ENCODE data around the gene PIK3CD. TPM values are rescaled to one million over a fixed set of nuclear protein-coding genes. Genes with fewer than 3 reads are reported as not detected.

PIK3CD gene
- total and polyA plus RNA-seq, 4 donors: 5.2 to 21.0 (median 11.7) TPM

- Histone ChIP-seq H3K27ac (ENCODE audit: low read depth in 1 of 2, low read length in 2 of 2) (no peak overlapping the region), H3K4me1 (ENCODE audit: control insufficient read depth in 1 of 2, insufficient read depth in 2 of 2, low read length in 2 of 2) (no peaks in the 10 kb centered on the region), H3K4me3 (ENCODE audit: low read length in 2 of 2) (peak overlapping the region in 1 of 2 donors; percentile 43), H3K36me3 (ENCODE audit: control insufficient read depth in 1 of 2, insufficient read depth in 2 of 2, low read length in 1 of 2) (no peaks in the 10 kb centered on the region), H3K9me3 (ENCODE audit: control insufficient read depth, low read length) (no peaks in the 10 kb centered on the region), H3K27me3 (ENCODE audit: control insufficient read depth in 1 of 2, insufficient read depth in 2 of 2, low read length in 1 of 2) (no peaks in the 10 kb centered on the region)
- WGBS, 2 donors: 27 to 28% methylated on average over 10 of the region's 10 CpGs
- intact Hi-C loops (cut with DNase I): no loop called here
- no peak for DNase-seq
- no peak for ATAC-seq (ENCODE audit: low FRiP score)
Observed at GRCh38 chr1:9651220-9651564, 339 bp upstream of the PIK3CD start.

DNA sequence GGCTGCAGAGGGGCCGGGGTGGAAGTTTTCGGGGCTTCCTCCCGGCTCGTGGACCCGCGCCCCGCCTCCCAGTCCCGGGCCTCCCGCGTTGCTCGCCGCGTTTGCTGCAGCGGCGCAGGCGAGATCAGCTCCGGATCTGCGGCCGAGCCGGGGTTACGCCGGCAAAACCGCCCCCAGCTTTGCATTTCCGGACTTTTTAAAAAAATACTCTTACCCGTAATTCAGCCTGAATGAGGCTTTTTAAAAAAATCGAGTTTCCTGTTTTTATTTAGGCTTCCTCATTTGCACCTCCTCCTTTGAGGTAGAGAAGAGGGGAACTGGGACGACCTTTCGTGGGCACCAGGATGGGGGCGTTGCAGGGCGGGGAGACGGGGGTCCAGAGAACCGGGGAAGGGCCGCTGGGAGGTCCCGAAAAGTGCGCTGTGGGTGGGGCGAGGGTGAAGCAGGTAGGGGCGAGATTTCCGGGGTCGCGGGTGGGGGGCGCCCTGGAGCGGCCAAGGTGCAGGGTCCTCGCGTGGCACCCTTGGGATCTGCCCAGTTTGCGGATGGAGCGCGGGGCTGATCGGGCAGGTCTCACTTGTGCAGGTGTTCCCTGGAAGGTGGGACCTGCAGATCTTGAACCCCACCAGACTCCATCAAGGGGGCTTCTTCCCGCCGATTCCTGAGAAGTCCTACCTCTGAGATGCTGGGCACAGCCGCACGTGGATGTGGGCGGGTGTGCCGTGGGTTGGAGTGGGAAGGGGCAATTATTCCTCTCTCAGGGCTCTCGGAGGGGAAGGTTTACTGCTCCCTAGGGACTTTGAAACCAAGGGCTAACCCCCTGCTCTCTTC lies 1.1 kb downstream of the PIK3CD start:
- Histone ChIP-seq H3K4me1 (ENCODE audit: control insufficient read depth in 1 of 2, insufficient read depth in 2 of 2, low read length in 2 of 2) (no peaks in the 10 kb centered on the region), H3K27ac (ENCODE audit: low read depth in 1 of 2, low read length in 2 of 2) (no peak overlapping the region), H3K27me3 (ENCODE audit: control insufficient read depth in 1 of 2, insufficient read depth in 2 of 2, low read length in 1 of 2) (no peaks in the 10 kb centered on the region), H3K4me3 (ENCODE audit: low read length in 2 of 2) (peak overlapping the region; percentile 18 to 43), H3K9me3 (ENCODE audit: control insufficient read depth, low read length) (no peaks in the 10 kb centered on the region), H3K36me3 (ENCODE audit: control insufficient read depth in 1 of 2, insufficient read depth in 2 of 2, low read length in 1 of 2) (no peaks in the 10 kb centered on the region)
- WGBS, 2 donors: 9 to 10% methylated on average over 53 to 55 of the region's 55 CpGs
- ATAC-seq (ENCODE audit: low FRiP score) (peak; percentile 5), DNase-seq (peak in 1 of 2 donors; percentile 77)
- intact Hi-C loops (cut with DNase I): no loop called here

DNA sequence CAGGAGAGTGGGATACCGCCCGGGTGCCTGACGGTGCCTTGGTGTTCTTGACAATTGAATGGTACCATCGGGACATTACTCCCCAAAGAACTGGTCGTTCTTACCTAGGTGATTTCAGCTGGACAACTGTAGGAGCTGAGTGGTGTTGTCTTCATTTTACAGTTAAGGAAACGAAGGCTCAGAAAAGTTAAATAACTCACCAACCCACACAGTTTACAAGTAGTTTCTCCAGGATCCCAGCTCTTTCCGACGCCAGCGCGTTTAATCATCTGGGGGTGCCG lies 1.6 kb downstream of the PIK3CD start:
- Histone ChIP-seq H3K27me3 (ENCODE audit: control insufficient read depth in 1 of 2, insufficient read depth in 2 of 2, low read length in 1 of 2) (no peaks in the 10 kb centered on the region), H3K36me3 (ENCODE audit: control insufficient read depth in 1 of 2, insufficient read depth in 2 of 2, low read length in 1 of 2) (no peaks in the 10 kb centered on the region), H3K9me3 (ENCODE audit: control insufficient read depth, low read length) (no peaks in the 10 kb centered on the region), H3K27ac (ENCODE audit: low read depth in 1 of 2, low read length in 2 of 2) (no peak overlapping the region), H3K4me3 (ENCODE audit: low read length in 2 of 2) (no peak overlapping the region), H3K4me1 (ENCODE audit: control insufficient read depth in 1 of 2, insufficient read depth in 2 of 2, low read length in 2 of 2) (no peaks in the 10 kb centered on the region)
- DNase-seq: no peak
- 33 to 38% methylated on average over 11 of the region's 11 CpGs for WGBS, 2 donors
- intact Hi-C loops (cut with DNase I): no loop called here
- ATAC-seq (ENCODE audit: low FRiP score): no peak

GRCh38 chr1:9653491-9654050 lies 2.0 kb downstream of the PIK3CD start:
- DNase-seq: no peak
- intact Hi-C loops (cut with DNase I): no loop called here
- no peak for ATAC-seq (ENCODE audit: low FRiP score)
- Histone ChIP-seq H3K4me3 (ENCODE audit: low read length in 2 of 2) (no peak overlapping the region), H3K27me3 (ENCODE audit: control insufficient read depth in 1 of 2, insufficient read depth in 2 of 2, low read length in 1 of 2) (no peaks in the 10 kb centered on the region), H3K4me1 (ENCODE audit: control insufficient read depth in 1 of 2, insufficient read depth in 2 of 2, low read length in 2 of 2) (no peaks in the 10 kb centered on the region), H3K36me3 (ENCODE audit: control insufficient read depth in 1 of 2, insufficient read depth in 2 of 2, low read length in 1 of 2) (no peaks in the 10 kb centered on the region), H3K9me3 (ENCODE audit: control insufficient read depth, low read length) (no peaks in the 10 kb centered on the region), H3K27ac (ENCODE audit: low read depth in 1 of 2, low read length in 2 of 2) (no peak overlapping the region)
- WGBS, 2 donors: 40 to 47% methylated on average over 10 of the region's 10 CpGs

DNA sequence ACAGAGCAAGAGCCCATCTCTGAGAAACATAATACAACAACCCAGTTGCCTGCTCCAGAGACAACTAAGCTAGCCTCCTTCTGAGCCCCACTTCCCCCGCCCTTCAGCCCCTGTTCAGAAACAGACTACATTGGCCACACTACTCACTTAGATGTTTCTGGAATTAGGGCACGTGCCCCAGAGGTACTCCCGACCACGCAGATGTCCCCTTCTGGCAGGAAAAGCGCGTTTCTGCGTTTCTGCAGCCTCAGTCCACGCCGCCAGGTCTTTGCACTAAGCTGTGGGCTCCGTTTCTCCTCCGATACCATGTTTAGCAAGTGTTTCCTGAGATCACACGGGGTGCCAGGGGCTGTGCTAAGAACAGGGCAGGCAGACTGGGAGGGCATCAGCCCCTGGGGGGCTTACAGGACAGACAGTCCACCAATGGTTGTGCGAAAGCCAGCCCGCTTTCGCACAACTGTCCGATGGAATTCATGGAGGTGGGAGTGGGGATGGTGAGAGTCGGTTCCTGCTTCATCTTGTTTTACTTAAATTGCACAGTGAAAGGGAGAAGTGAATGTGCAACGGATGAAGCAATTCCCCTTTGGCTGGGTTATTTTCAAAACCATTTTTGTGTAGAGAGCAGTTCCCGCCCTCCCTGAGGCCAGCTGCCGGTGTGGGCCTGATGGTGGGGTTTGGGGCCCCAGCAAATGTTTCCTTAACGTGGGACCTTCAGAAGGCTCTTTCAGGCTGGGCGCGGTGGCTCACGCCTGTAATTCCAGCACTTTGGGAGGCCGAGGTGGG lies 2.7 kb downstream of the PIK3CD start:
- no peak overlapping the region for H3K4me3 ChIP-seq (ENCODE audit: low read length in 2 of 2)
- no peak for ATAC-seq (ENCODE audit: low FRiP score)
- intact Hi-C loops (cut with DNase I): no loop called here
- 91 to 94% methylated on average over 25 of the region's 25 CpGs for WGBS, 2 donors
- H3K4me1 ChIP-seq (ENCODE audit: control insufficient read depth in 1 of 2, insufficient read depth in 2 of 2, low read length in 2 of 2): no peaks in the 10 kb centered on the region
- no peaks in the 10 kb centered on the region for H3K27me3 ChIP-seq (ENCODE audit: control insufficient read depth in 1 of 2, insufficient read depth in 2 of 2, low read length in 1 of 2)
- DNase-seq: no peak
- H3K27ac ChIP-seq (ENCODE audit: low read depth in 1 of 2, low read length in 2 of 2): no peak overlapping the region
- no peaks in the 10 kb centered on the region for H3K9me3 ChIP-seq (ENCODE audit: control insufficient read depth, low read length)
- no peaks in the 10 kb centered on the region for H3K36me3 ChIP-seq (ENCODE audit: control insufficient read depth in 1 of 2, insufficient read depth in 2 of 2, low read length in 1 of 2)

- intact Hi-C loops (cut with DNase I): no loop called here
- no peak overlapping the region for H3K27ac ChIP-seq (ENCODE audit: low read depth in 1 of 2, low read length in 2 of 2)
- no peaks in the 10 kb centered on the region for H3K27me3 ChIP-seq (ENCODE audit: control insufficient read depth in 1 of 2, insufficient read depth in 2 of 2, low read length in 1 of 2)
- no peaks in the 10 kb centered on the region for H3K36me3 ChIP-seq (ENCODE audit: control insufficient read depth in 1 of 2, insufficient read depth in 2 of 2, low read length in 1 of 2)
- WGBS, 2 donors: 82 to 83% methylated on average over 15 to 16 of the region's 16 CpGs
- no peak for ATAC-seq (ENCODE audit: low FRiP score)
- H3K4me1 ChIP-seq (ENCODE audit: control insufficient read depth in 1 of 2, insufficient read depth in 2 of 2, low read length in 2 of 2): no peaks in the 10 kb centered on the region
- no peaks in the 10 kb centered on the region for H3K9me3 ChIP-seq (ENCODE audit: control insufficient read depth, low read length)
- no peak for DNase-seq
- H3K4me3 ChIP-seq (ENCODE audit: low read length in 2 of 2): no peak overlapping the region
Observed at GRCh38 chr1:9654834-9655723, 3.5 kb downstream of the PIK3CD start.

GRCh38 chr1:9655836-9656235 lies 4.3 kb downstream of the PIK3CD start:
- intact Hi-C loops (cut with DNase I): no loop called here
- Histone ChIP-seq H3K9me3 (ENCODE audit: control insufficient read depth, low read length) (no peaks in the 10 kb centered on the region), H3K4me1 (ENCODE audit: control insufficient read depth in 1 of 2, insufficient read depth in 2 of 2, low read length in 2 of 2) (no peaks in the 10 kb centered on the region), H3K27me3 (ENCODE audit: control insufficient read depth in 1 of 2, insufficient read depth in 2 of 2, low read length in 1 of 2) (no peaks in the 10 kb centered on the region), H3K36me3 (ENCODE audit: control insufficient read depth in 1 of 2, insufficient read depth in 2 of 2, low read length in 1 of 2) (no peaks in the 10 kb centered on the region), H3K4me3 (ENCODE audit: low read length in 2 of 2) (no peak overlapping the region), H3K27ac (ENCODE audit: low read depth in 1 of 2, low read length in 2 of 2) (no peak overlapping the region)
- WGBS, 2 donors: 90 to 97% methylated on average over 11 of the region's 11 CpGs
- ATAC-seq (ENCODE audit: low FRiP score) (no peak), DNase-seq (no peak)

DNA sequence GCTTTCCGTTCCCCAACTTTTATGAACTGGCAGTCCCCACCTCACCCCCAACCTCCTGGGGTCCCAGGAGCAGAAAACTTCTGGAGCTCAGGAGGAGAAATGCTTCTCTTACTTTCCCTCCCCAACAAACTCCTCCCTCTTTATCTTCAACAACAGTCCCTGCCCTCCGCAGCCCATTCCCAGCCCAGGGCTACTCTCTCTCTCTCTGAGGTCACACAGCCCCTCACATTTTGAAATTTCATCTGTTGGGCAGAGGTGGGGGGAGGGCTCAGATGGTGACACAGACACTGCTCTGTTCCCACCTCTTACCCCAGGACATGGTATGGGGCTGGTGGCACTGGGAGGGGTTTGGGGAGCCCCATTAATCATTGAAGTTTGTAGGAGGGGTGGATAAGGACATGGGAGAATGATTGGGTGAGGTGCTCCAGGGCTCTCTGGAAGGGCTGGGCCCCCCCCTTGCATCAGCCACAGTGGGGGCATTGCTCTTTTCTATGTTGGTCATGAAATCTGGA lies 6.0 kb downstream of the PIK3CD start:
- Histone ChIP-seq H3K9me3 (ENCODE audit: control insufficient read depth, low read length) (no peaks in the 10 kb centered on the region), H3K27ac (ENCODE audit: low read depth in 1 of 2, low read length in 2 of 2) (no peak overlapping the region), H3K36me3 (ENCODE audit: control insufficient read depth in 1 of 2, insufficient read depth in 2 of 2, low read length in 1 of 2) (no peaks in the 10 kb centered on the region), H3K4me1 (ENCODE audit: control insufficient read depth in 1 of 2, insufficient read depth in 2 of 2, low read length in 2 of 2) (no peaks in the 10 kb centered on the region), H3K4me3 (ENCODE audit: low read length in 2 of 2) (no peak overlapping the region), H3K27me3 (ENCODE audit: control insufficient read depth in 1 of 2, insufficient read depth in 2 of 2, low read length in 1 of 2) (no peaks in the 10 kb centered on the region)
- DNase-seq: no peak
- intact Hi-C loops (cut with DNase I): no loop called here
- ATAC-seq (ENCODE audit: low FRiP score): no peak
- WGBS, 2 donors: 80 to 91% methylated on average over 2 of the region's 2 CpGs
